Small intestine (tissue), 7 donors: ENCODE data around the gene NOL11. TPM values are rescaled to one million over a fixed set of nuclear protein-coding genes. Genes with fewer than 3 reads are reported as not detected.

Experiments used
- DNase-seq, 2 donors: peaks; one replicate each; pipeline versions ENCODE4 v3.0.0 to v3.0.0-alpha.2; 2013
- FAIRE-seq: peaks from 2 replicates; lab custom pipeline; 2012; peaks lifted over from hg19 to GRCh38; lab: Jason Lieb, UNC
- H3K27ac ChIP-seq, 3 donors: one replicate each; pipeline ENCODE4 v1.5.1; 2013; ENCODE audit warnings: low read length in 2 of 3, mild to moderate bottlenecking in 2 of 3, control low read depth in 1 of 3, inconsistent platforms in 1 of 3, low read depth in 1 of 3, moderate library complexity in 1 of 3
- H3K27me3 ChIP-seq, 3 donors: one replicate each; pipeline ENCODE4 v1.6.1; 2013; ENCODE audit warnings: low read length in 3 of 3, inconsistent platforms in 1 of 3; ENCODE audit not compliant: control insufficient read depth in 3 of 3, insufficient read depth in 3 of 3
- H3K36me3 ChIP-seq, 3 donors: one replicate each; pipeline ENCODE4 v1.6.1; 2013; ENCODE audit warnings: low read length in 3 of 3, inconsistent platforms in 1 of 3, low read depth in 1 of 3, mild to moderate bottlenecking in 1 of 3, moderate library complexity in 1 of 3; ENCODE audit not compliant: control insufficient read depth in 3 of 3, insufficient read depth in 2 of 3
- H3K4me1 ChIP-seq, 3 donors: one replicate each; pipeline ENCODE4 v1.6.1; 2013; ENCODE audit warnings: low read length in 2 of 3, inconsistent platforms in 1 of 3, low read depth in 1 of 3, mild to moderate bottlenecking in 1 of 3, moderate library complexity in 1 of 3; ENCODE audit not compliant: control insufficient read depth in 3 of 3, insufficient read depth in 2 of 3
- H3K4me3 ChIP-seq, 3 donors: one replicate each; pipeline ENCODE4 v1.5.1; 2013; ENCODE audit warnings: low read length in 3 of 3, control low read depth in 1 of 3, inconsistent platforms in 1 of 3, low read depth in 1 of 3, mild to moderate bottlenecking in 1 of 3, moderate library complexity in 1 of 3
- H3K9me3 ChIP-seq, 2 donors: one replicate each; pipeline ENCODE4 v1.6.1; 2013; ENCODE audit warnings: low read depth in 1 of 2, low read length in 1 of 2; ENCODE audit not compliant: control insufficient read depth in 2 of 2, insufficient read depth in 1 of 2
- WGBS, 3 donors: extraction: QIAGEN DNeasy Blood & Tissue Kit; methylation state at CpG; one replicate each; pipeline ENCODE4 v1.1.7; 2013; 5-methylcytosine and 5-hydroxymethylcytosine counted together
- polyA plus RNA-seq, 4 donors: library from polyadenylated mRNA; stranded (reverse) in 3 of 4; unstranded in 1 of 4; fragments of 200-250 nt in 3 of 4; fragments of 120-200 nt in 1 of 4; gene quantifications; one replicate each; pipeline versions ENCODE4 v1.2.1 to v1.2.3, GENCODE V29; 2013
- donor health status: healthy with polysubstance abuse.
- donor health status: control.
- donor health status: control.
- donor health status: Bipolar disorder and iron deficiency.
- donor health status: healthy.

The NOL11 gene
- polyA plus RNA-seq, 4 donors: 21.7 to 46.5 (median 24.7) TPM

GRCh38 chr17:67769231-67769630 lies 51.5 kb downstream of the NOL11 start:
- Histone ChIP-seq H3K4me1 (no peaks in the 10 kb centered on the region), H3K27me3 (no peaks in the 10 kb centered on the region), H3K27ac (no peak overlapping the region), H3K9me3 (no peaks in the 10 kb centered on the region), H3K36me3 (no peaks in the 10 kb centered on the region), H3K4me3 (no peak overlapping the region)
- 71 to 90% (median 78%) methylated on average over 5 of the region's 5 CpGs for WGBS, 3 donors
- DNase-seq (no peak), FAIRE-seq (no peak)

DNA sequence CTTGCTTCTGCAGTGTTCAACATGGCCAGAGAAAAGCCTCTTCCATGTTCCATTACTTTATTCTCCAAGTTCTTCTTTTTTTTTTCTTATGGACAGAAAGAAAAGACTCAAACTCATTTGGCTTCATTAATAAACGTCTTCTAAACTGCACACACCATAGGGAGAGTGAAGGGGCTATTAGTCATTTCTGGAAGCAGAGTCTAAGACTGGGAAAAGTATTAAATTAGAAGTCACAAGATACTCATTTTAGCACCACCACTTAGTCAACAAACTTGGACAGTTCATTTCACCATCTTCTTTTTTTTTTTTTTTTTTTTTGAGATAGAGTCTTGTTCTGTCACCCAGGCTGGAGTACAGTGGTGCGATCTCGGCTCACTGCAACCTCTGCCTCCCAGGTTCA lies 52.8 kb downstream of the NOL11 start:
- 74 to 87% (median 82%) methylated on average over 3 of the region's 3 CpGs for WGBS, 3 donors

GRCh38 chr17:67772679-67773078 lies 54.9 kb downstream of the NOL11 start:
- 92 to 95% (median 93%) methylated on average over 7 of the region's 7 CpGs for WGBS, 3 donors
- H3K4me1 ChIP-seq: no peaks in the 10 kb centered on the region
- H3K9me3 ChIP-seq: no peaks in the 10 kb centered on the region
- FAIRE-seq (no peak), DNase-seq (no peak)
- H3K27ac ChIP-seq: no peak overlapping the region
- no peaks in the 10 kb centered on the region for H3K36me3 ChIP-seq
- H3K27me3 ChIP-seq: no peaks in the 10 kb centered on the region
- no peak overlapping the region for H3K4me3 ChIP-seq

More for the DNA sequence above, 52.8 kb downstream of the NOL11 start:
- DNase-seq (no peak), FAIRE-seq (no peak)
- Histone ChIP-seq H3K36me3 (no peaks in the 10 kb centered on the region), H3K27me3 (no peaks in the 10 kb centered on the region), H3K27ac (no peak overlapping the region), H3K4me3 (no peak overlapping the region), H3K9me3 (no peaks in the 10 kb centered on the region), H3K4me1 (no peaks in the 10 kb centered on the region)

DNA sequence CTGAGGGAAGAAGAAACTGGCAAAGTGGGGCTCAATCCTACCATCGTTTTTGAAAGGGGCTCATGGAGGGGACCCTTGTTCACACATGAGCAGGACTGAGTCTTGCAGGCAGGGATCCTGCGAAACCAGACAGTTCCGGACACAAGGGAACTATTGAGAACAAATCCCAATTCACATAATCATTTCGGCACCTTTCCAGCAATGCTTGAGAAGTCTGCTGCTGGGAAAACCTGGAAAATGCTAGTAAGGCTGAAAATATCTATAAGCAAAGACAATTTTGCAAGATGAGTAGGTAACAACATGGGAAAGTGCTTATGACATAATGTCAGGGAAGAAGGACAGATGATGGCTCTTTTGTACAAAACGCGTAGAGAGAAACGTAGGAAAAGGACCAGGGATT lies 55.5 kb downstream of the NOL11 start:
- Histone ChIP-seq H3K27ac (no peak overlapping the region), H3K27me3 (no peaks in the 10 kb centered on the region), H3K36me3 (no peaks in the 10 kb centered on the region), H3K4me1 (no peaks in the 10 kb centered on the region), H3K9me3 (no peaks in the 10 kb centered on the region), H3K4me3 (no peak overlapping the region)
- WGBS, 3 donors: 82 to 84% (median 84%) methylated on average over 7 of the region's 7 CpGs
- FAIRE-seq: no peak
- no peak for DNase-seq

DNA sequence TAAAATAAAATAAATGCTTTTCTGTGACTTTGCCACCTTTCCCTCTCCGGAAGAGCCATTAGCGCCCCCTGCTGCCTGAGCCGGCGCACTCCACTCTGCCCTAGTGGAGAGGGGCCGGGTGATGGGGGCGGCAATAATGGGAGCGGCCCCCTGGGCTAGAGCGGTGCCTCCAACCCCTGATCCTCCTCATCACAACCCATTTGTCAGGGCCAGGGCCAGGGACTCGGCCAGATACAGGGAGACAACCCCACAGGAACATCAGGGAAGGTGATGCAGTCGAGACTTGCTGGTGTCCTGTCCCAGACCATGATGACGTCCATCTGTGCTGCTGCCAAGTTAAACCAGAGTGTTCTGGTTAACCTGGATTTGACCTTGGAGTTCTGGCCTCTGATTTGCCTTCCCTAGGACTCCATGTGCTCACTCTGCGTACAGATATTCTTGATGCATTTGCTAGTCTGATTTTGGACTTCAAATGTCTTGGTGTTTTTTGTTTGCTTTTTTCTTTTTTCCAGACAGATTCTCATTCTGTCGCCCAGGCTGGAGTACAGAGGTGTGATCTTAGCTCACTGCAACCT lies 61.4 kb downstream of the NOL11 start:
- no peak overlapping the region for H3K27ac ChIP-seq
- H3K36me3 ChIP-seq: no peaks in the 10 kb centered on the region
- WGBS, 3 donors: 20 to 39% (median 37%) methylated on average over 13 of the region's 13 CpGs
- no peak overlapping the region for H3K4me3 ChIP-seq
- H3K4me1 ChIP-seq: no peaks in the 10 kb centered on the region
- DNase-seq (peak; percentile 18 to 60), FAIRE-seq (no peak)
- no peaks in the 10 kb centered on the region for H3K9me3 ChIP-seq
- no peaks in the 10 kb centered on the region for H3K27me3 ChIP-seq

- FAIRE-seq (no peak), DNase-seq (peak; percentile 43 to 55)
- no peak overlapping the region for H3K27ac ChIP-seq
- no peaks in the 10 kb centered on the region for H3K27me3 ChIP-seq
- H3K4me3 ChIP-seq: no peak overlapping the region
- H3K36me3 ChIP-seq: no peaks in the 10 kb centered on the region
- 53 to 59% (median 58%) methylated on average over 10 of the region's 10 CpGs for WGBS, 3 donors
- H3K9me3 ChIP-seq: peaks cover 0 to 7% of the 10 kb centered on the region in 2 donors
- H3K4me1 ChIP-seq: no peaks in the 10 kb centered on the region
Observed at GRCh38 chr17:67784364-67785121, 66.8 kb downstream of the NOL11 start.

- no peak for DNase-seq
- Histone ChIP-seq H3K9me3 (peaks cover 0 to 7% of the 10 kb centered on the region in 2 donors), H3K4me3 (no peak overlapping the region), H3K27me3 (no peaks in the 10 kb centered on the region), H3K27ac (no peak overlapping the region), H3K36me3 (no peaks in the 10 kb centered on the region), H3K4me1 (no peaks in the 10 kb centered on the region)
- FAIRE-seq: no peak
- 96 to 98% (median 97%) methylated on average over 3 of the region's 3 CpGs for WGBS, 3 donors
Observed at GRCh38 chr17:67785122-67785477, 67.4 kb downstream of the NOL11 start.

- Histone ChIP-seq H3K27ac (no peak overlapping the region), H3K27me3 (no peaks in the 10 kb centered on the region), H3K9me3 (peaks cover 0 to 7% of the 10 kb centered on the region in 2 donors), H3K36me3 (no peaks in the 10 kb centered on the region), H3K4me3 (no peak overlapping the region), H3K4me1 (no peaks in the 10 kb centered on the region)
- DNase-seq (no peak), FAIRE-seq (no peak)
- 94 to 99% (median 95%) methylated on average over 5 of the region's 5 CpGs for WGBS, 3 donors
Observed at GRCh38 chr17:67785504-67785903, 67.8 kb downstream of the NOL11 start.
